HG02678 (cell line): ENCODE measurements around the gene ESPN.
"Not testable (repeated sequence)": the region's sequence is repeated elsewhere in the genome, so short reads cannot be mapped to it uniquely, and the experiment has no call there.

ENCODE experiments used
- ATAC-seq: cut with Tn5 transposase; IDR thresholded peaks from one replicate; pipeline ENCODE4 v1.9.1; 2021; ENCODE audit warnings: mild to moderate bottlenecking, moderate library complexity; ENCODE audit not compliant: unreplicated experiment

ESPN gene

DNA sequence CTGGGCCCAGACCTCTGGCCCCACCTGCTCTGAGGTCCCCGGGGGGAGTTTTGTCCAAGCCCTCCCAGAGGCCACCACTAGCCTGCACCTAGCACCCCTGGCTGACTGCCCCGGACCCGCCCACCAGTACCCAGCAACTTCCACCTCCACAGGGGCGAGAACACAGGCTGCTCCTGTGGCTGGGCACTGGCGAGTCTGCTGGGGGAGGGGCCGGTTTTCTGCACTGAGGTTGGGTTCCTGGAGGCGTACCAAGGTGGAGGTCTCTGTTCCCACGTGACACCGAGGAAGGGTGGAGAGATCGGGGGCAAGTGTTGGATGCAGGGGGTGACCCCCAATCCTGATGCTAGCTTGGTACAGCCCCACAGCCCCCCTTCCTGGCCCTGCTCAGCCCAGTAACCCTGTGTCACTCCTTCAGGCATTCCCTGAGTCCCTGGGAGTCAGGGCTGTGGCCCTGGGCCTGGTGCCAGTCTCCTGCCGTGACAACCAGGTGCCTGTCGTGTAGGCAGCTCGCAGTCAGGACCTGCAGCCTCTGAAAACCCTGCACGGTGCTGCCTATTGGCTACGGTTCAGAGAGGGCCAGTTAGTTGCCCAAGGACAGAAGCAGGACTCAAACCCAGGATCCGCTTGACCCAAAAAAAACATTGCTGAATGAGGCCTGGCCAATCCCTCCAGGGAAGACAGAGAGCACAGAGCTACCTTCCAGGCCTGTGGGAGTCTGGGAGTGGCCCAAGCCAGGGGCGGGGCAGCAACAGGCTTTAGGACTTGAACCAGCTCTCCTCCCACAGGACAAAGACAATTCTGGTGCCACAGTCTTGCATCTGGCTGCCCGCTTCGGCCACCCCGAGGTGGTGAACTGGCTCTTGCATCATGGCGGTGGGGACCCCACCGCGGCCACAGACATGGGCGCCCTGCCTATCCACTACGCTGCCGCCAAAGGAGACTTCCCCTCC is 3.1 kb downstream of the ESPN start:
- no peak for ATAC-seq

DNA sequence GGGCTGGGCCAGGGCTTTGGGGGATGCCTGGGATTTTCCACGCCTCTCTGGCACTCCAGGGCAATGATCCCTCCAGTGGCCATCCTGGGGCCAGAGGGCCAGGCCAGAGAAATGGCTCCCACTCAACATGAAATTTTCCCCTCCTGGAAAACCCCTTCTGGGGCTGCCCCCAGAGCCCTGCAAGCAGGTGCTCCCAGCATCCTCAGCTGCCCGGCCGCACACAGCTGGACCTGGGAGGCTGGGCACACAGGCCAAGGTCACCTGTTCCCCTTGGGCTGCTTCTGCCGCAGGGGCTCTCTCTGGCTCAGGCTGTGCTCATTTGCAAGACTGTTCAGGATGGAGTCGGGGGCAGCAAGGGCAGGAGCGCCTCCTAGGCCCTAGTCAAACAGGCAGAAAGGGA is 3.9 kb downstream of the ESPN start:
- ATAC-seq, result not testable (repeated sequence)

DNA sequence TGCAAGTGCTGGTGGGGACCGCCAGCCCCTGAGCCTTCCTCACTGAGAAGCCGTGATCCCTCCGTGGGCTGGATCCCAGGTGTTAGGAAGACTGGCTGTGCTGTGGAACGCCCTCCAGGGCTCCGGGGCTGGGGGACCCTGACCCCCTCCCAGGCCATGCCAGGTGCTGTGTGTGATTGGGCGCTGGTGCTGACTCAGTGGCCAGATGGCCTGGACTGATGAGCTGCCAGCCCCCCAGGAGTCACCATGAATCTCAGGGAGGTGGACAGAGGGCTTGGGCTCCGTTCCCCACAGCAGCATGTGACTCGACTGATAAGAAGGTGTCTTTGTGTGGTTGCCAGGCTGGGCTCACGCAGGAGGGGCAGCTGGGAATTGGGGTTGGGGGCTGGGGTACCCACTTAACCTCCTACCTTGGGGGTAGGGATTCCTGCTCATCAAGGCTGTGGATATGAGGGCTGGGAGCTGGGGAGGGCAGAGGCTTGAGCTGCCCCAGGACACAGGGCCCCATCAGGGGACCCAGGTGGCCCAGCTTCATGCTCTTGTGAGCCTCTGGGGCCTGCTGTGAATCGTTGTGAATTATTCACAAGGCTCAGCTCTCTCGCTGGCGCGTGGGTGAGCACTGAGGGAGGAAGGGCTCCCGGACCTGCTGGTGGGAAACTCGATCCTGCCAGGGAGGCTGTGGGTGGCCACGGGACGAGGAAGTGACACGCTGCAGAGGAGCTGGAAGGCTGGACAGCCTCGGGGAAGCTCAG is 5.3 kb downstream of the ESPN start:
- not testable (repeated sequence) for ATAC-seq

DNA sequence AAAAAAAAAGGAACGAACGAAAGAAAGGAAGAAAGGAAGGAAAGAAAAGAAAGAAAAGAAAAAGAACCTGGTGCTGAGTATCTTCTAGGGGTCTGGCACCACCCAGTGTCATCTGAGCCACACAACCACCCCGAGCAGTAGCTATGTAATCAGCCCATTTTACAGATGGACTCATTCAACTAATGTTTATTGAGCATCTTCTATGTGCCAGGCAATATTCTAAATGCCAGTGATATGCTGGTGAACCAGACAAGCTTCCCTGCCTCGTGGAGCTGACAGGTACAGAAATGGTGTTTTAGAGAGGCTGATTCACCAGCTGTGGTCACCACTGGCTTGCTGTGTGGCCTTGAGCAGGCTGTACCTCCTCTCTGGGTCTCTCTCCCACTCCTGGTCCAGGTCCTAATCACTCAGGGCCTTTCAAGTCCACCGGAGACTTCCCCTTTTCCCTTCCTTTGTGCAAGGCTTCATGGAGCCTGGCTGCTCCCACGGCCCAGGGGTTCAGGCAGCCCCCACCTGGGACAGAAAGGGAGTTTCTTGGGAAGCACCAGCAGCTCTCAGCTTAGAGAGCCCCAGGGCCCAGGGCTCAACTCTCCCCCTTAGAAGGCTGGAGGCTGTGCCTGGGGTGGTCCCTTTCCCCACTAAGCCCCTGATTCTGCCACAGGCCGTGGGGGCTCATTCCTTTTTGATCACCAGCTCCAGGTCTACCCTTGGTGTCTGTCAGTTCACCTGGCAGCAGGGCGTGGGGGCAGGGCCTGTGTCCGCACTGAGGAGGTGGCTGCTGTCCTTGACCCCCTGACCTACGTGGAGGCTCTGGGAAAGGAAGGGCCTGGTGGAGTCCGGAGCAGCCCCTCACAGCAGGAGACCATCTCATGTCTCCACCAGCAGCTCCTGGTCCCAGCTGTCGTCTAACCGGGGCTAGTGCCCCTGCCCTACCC is 7.3 kb downstream of the ESPN start:
- not testable (repeated sequence) for ATAC-seq

DNA sequence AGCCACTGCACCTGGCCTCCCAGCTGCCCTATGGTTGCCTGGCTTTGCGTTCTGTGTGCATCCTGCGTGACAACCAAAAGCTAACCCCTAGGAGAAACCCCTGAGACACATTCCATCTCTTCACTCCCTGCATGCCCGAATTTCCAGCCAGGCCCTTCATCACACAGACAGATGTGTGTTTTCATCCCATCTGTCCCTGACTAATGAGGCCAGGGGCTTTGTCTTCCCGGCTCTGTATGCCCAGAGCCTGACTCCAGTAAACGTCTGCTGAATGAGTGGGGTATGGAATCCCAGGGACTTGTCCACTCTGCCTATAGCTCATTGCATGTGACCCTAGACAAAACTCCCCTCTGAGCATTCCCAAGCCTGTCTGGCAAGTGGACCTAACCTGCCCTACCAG is 9.6 kb downstream of the ESPN start:
- ATAC-seq, result no peak

DNA sequence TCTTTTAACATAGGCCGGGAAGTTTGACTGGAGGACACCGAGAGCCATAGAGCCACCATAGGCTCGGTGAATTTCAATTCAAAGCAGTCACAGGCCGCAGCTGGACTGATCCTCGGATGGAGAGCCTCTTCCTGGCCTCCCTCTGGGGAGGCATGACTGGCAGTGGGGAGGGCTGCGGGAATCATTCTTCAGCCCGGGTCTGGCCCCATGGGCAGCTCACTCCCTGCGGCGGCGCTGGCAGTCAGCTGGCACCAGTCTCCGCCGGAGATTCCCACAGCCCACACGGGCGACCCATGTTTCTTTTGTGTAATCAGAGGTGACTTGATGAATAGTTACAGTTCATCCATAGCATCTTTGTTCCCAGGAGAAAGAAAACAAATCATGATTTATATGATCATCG is 10.6 kb downstream of the ESPN start:
- no peak for ATAC-seq

DNA sequence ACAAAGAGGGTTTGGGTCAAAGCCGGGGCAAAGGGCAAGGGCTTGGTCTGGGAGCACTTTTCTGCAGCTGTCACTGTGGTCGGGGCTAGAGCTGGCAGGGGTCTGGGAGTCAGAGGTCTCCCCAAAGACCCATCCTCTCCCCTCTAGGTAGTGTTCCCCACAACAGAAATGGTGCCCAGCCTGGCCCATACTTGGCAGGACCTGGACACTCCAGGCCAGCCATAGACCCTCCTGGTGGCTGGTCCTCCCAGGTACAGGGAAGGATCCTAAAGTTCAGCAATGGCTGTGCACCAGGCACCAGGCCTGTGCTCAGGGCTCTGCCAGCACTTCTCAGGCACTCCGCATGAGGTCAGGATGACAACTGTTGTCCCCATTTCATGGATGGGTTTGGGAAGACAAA is 11.0 kb downstream of the ESPN start:
- no peak for ATAC-seq

DNA sequence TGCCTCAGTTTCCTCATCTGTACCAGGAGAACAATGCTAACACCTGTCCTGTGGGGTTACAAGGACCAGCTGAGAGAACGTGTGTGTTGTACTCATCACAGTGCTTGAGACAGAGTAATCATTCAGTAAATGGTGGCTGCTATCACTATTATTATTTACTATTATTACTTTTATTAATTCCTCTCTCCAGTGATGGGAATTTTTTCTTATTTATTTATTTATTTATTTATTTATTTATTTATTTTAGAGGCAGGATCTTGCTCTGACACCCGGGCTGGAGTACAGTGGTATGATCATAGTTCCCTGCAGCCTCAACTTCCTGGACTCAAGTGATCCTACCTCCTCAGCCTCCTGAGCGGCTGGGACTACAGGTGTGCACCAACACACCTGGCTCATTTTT is 11.7 kb downstream of the ESPN start:
- not testable (repeated sequence) for ATAC-seq

DNA sequence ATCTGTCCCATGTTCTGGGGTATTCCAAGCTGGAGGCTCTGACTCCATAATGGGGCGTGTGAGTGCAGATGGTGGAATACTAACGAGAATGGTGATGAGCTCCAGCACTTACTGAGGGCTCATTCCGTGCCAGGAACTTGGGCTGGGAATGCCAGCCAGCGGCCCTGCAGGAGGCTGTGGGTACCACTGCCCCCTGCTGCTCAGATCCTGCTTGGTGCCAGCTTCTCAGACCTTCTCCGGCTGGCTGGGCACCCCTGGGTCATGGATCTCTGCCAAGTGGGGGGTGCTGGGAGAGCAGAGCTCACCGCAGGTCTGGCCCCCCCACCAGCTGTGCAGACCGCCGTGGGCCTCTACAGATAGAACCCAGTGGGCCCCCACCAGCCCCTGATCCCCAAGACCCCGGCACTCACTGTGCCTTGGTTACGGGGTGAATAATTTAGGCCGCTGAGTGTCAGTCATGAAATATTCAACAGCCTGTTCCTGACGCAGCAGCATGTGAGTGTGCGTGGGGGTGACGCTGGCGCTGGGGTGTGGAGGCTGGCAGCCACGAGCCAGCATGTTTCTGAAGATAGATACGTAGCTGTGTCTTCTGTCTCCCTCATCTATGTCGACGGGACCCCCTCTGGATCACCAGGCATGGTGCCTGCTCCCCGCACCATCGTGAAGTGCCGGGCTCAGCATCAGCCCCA is 12.6 kb downstream of the ESPN start:
- ATAC-seq, result not testable (repeated sequence)

DNA sequence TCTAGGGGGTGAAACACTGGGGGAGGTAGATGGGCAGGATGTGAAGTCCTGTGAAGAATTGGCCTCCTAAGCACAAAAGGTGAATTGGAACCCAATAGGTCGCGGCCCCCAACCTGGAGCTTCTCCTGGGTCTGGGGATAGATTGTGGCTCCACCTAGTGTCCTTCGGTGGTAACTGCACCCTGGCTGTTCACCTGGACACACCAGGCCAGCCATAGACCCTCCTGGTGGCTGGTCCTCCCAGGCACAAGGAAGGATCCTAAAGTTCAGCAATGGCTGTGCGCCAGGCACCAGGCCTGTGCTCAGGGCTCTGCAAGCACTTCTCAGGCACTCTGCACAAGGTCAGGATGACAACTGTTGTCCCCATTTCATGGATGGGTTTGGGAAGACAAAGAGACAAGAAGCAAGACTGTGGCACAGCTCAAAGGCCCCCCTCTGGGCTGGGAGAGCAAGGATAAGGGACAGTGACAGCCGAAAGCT is 13.5 kb downstream of the ESPN start:
- no peak for ATAC-seq

DNA sequence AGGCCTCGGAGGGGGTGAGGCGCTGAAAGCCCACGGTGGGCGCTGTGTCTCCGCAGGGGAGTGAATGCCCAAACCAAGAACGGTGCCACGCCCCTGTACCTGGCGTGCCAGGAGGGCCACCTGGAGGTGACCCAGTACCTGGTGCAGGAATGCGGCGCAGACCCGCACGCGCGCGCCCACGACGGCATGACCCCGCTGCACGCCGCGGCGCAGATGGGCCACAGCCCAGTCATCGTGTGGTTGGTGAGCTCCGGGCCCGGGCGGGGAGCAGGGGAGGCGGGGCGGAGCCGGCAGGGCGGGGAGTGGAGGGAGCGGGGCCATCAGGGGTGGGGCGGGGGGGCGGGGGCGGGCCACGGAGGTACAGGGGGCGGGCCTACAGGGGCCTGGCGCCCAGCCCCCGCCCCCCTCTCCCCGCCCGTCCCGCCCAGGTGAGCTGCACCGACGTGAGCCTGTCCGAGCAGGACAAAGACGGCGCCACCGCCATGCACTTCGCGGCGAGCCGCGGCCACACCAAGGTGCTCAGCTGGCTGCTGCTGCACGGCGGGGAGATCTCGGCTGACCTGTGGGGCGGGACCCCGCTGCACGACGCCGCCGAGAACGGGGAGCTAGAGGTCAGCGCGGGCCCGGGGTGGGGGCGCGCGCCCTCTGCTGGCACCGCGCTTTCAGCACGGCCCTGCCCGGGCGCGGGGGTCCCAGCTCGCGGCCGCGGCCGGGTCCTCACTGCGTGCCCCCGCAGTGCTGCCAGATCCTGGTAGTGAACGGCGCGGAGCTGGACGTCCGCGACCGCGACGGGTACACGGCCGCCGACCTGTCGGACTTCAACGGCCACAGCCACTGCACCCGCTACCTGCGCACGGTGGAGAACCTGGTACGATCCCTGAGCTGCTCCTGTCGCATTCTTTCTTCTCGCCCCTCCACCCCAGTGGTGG is 15.9 kb downstream of the ESPN start:
- ATAC-seq, result no peak

DNA sequence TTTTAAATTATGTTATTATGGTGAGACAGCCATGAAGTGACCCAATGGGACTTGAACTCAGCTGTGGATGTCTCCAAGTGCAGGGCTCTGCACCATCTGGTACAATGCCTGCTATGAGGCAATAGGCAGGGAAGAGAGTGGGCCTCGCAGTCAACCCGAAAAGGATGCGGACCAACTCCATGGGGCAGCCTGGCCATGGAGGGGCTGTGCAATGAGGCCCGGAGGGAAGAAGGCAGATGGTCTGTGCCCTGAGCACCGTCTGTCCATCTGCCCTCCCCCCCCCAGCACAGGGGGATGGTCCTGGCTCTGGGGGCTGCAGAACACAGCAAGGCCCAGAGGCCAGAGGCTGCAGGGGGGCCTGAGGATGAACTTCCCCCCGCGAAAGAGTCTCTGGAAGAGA is 17.0 kb downstream of the ESPN start:
- no peak for ATAC-seq

DNA sequence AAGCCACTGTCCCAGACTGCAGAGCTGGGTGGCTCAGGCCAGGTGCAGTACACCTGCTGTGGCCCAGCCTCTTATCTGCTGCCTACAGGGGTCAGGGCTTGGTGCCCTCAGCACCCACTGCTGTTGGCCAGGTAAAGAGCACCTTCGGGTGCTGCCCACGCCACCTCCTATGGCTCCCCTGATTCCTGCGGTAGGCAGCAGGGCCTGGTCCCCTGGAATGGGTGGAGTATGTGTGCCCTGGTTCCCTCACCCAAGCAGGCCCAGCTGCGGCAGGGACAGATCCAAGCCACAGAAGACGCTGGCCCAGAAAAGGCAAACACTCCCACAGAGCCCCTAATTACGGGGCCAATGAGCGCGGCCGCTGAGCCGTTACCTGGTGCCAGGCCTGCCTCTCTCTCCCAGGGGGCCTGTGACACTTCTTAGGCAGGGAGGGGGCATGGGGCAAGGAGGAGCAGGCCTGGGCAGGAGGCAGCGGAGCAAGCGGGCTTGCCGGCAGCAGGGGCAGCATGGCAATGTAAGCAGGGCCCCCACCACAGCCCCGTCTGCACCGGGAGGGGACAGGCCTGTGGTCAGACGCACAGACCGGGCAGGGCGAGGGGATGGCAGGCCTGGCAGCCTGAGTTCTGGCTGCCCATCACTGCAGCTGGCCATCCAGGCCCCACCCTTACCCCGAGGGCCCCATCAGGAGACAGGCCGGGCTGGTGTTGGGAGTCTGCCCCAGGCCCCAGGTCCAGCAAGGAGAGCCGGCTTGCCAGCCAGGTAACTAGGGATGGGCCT is 19.0 kb downstream of the ESPN start:
- ATAC-seq, result no peak

DNA sequence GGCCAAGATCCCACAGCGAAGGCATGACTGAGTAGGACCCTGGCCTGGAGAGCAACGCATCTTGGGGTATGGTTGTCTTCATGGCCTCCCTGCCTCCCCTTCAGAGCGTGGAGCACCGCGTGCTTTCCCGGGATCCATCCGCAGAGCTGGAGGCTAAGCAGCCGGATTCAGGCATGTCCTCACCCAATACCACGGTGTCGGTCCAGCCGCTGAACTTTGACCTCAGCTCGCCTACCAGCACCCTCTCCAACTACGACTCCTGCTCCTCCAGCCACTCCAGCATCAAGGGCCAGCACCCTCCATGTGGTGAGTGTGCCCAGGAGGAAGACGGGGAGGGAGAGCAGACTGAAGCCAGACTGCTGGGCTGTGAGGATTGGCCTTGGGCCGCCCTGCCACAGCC is 19.8 kb downstream of the ESPN start:
- ATAC-seq, result no peak

DNA sequence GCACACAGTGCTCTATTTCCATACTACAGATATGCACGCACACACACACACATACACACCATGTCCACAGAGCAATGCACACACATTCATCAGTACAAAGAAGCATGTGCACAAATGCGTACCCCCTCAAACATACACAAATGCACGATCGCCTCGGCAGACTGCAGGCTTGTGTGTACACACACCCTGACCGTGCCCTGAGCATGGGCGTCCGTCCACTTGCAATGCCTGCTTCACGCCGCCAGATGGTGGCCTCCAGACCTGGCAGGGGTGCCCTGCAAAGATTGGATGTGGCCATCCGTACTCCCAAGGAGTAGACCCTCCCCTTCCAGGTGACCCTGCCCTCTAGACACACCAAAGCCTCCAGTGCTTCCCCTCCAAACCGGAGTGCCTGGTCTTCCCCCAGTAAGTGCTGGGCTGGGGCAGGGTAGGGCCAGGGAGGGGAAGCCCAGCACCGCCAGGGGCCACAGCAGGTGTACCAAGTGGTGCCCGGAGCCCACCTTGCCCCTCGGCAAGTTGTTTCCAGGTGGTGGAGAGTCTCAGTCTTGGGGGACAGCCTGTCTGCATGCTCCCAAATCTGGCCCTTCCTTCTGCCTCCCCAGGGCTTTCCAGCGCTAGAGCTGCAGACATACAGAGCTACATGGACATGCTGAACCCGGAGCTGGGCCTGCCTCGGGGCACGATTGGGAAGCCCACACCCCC is 20.6 kb downstream of the ESPN start:
- ATAC-seq, result no peak

DNA sequence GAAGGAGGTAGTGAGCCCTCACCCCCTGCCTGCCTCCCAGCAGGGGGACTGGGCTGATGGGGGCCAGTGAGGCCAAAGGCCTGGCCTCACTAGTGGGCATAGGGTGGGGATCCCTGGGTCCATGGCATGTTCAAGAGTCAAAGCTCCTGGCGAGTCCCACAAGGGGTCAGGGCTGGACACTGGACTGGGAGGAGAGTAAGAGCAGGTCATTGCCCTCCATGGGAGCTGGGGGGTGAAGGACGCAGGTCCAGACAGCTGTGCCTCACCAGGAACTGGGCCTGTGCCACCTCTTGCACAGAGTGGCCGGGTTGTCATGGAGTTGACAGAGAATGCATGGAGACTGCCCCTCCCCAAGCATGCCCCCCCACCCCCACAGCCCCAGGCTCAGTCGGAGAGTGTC is 21.4 kb downstream of the ESPN start:
- not testable (repeated sequence) for ATAC-seq

DNA sequence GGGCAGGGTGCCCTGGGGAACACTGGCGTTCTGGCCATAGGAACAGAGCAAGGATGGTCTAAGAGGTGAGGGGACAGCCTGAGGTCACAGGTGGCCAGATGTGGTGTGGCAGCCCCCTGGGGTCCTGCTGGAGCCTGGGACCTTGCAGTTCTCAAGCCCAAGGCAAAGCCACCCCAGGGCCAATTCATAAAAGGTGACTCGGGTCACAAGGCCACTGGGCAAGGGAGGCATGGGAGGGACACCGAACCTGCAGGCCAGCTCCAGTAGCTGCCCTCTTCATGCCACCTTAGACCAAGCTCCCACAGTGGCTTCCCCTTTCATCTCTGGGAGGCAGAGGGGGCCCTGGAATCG is 22.1 kb downstream of the ESPN start:
- ATAC-seq, result no peak
